GM19043 (cell line): ENCODE measurements around the gene MMP21.
A peak's percentile ranks its signal among the peaks of the same experiment; 100 is the strongest.

ENCODE experiments used
- ATAC-seq: cut with Tn5 transposase; IDR thresholded peaks from one replicate; pipeline ENCODE4 v1.9.1; 2021; ENCODE audit warnings: low read depth; ENCODE audit not compliant: unreplicated experiment

The MMP21 gene

DNA sequence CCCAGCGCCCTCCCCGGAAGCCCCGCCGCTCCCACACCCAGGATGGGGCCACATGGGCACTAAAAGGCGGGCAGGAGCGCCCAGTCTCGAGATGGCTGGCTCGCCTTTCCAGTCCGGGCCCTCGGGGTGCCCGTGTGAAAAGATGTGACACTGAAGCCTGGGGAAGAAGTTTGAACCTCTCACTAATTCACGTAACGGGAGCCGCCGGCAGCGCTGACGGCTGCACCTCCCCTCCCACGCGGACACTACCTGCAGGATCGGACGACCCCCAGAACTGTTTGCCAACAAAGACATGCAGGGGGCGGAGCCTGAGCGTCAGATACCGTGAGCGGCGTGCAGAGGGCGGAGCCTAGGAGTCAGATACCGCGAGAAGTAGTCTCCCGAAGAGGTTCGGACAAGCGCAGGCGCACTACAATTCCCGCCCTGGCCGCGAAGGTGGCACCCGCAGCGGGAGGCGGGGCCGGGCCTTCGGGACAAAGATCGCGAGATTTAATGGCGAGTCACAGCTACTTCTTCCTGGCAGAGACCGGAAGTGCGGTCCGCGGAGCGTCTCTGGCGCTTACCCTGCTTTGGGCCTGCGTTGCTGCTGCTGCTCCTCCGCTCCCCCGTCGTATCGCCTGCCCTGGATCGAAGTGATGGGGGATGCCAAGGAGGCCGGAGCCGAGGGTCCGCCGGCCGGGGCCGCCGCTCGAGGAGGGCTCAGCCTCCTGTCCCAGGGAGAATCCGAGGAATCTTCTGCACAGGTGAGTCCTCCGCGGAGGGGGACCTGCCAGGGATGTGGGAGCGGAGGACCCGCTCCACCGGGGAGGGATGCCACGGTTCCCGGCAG, 56.2 kb downstream of the MMP21 start, which contains the start of gene EDRF1:
Gene EDRF1 (plus strand): TSS at position 537 of the 829 bp plus-strand sequence. CDS start 99 bp downstream, at position 636.
- ATAC-seq = peak; percentile 82
